HS-27A (cell line): Measurements from ENCODE around the gene GOLGA3.

Experiments
- DNase-seq: peaks from one replicate; pipeline ENCODE4 v3.0.0-alpha.2; 2012; ENCODE audit warnings: low read depth, missing footprints

GOLGA3 gene

DNA sequence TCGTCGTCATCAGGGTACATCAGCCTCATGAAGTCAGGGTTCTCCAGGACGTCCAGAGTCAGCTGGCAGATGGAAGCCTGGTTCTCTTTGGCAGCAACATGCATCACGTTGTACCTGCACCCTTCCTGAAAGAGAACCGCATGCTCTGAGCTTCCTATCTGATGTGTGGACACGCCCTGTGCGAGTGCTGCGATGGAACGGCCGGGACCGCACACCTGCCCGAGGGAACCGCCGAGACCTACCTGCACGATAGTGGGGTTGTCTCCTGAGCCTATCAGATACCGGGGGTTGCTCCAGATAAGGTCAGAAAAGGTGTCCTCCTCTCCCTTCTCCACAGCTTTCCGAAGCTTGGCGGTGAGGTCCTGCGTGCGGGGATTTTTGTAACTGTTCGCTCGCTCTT, 80.8 kb downstream of the GOLGA3 start:
- no peak for DNase-seq

GRCh38 chr12:132747395-132747794, 81.3 kb downstream of the GOLGA3 start:
- DNase-seq = no peak

DNA sequence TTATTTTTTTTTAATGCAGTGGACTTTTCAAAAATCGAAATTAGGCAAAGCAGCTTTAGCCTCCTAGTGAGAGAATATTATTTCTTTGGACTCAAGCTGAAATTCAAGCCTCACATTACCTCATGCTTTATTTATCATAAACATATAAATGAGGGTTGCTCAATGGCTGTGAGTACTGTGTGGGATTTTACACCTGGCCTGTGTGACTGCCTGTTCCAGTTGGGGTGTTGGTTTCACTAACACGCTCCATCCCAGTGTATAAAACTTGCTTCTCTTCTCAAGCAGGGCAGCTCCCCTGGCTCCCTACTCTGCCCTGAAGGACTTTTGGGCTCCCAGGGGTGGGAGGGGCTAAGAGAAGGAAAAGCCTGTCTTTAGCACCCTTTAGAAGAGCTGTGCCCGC, 82.1 kb downstream of the GOLGA3 start:
- DNase-seq = no peak

GRCh38 chr12:132743831-132744230, 84.8 kb downstream of the GOLGA3 start:
- DNase-seq = no peak

- no peak for DNase-seq
Measured at GRCh38 chr12:132741620-132742019, 87.0 kb downstream of the GOLGA3 start.

DNA sequence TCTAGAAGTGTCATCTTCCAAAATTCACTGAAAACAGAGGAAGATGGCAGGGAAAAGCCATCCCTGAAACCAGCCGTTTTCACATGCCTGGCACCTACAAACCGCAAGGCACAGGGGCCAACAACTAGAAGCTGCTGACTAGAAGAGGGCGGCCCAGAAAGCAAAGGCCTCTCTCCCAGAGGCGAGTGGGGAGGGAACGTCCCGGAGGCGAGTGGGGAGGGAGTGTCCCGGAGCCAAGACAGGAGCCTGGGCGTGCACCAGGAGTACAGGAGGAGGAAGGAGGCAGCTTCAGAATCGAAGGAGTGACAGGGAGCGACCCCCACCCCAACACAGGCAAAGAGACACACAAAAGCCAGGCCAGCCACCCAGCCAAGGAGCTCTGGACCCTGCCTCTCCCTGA, 88.0 kb downstream of the GOLGA3 start:
- no peak for DNase-seq

DNA sequence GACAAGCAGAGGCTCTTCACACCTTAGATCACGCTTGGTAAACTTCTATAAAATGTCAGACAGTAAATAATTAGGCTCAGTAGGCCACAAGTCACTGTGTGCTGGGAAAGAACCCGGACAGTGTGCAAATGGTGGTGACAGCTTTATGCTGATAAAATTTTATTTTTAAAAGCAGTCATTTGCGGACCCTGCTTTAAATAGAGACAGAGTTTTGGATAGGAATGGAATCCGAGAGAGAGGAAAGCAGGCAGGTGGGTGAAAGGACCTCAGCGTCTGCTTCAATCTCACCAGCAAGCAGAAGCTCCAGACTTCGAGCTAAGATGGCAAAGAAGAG, 88.4 kb downstream of the GOLGA3 start:
- no peak for DNase-seq

DNA sequence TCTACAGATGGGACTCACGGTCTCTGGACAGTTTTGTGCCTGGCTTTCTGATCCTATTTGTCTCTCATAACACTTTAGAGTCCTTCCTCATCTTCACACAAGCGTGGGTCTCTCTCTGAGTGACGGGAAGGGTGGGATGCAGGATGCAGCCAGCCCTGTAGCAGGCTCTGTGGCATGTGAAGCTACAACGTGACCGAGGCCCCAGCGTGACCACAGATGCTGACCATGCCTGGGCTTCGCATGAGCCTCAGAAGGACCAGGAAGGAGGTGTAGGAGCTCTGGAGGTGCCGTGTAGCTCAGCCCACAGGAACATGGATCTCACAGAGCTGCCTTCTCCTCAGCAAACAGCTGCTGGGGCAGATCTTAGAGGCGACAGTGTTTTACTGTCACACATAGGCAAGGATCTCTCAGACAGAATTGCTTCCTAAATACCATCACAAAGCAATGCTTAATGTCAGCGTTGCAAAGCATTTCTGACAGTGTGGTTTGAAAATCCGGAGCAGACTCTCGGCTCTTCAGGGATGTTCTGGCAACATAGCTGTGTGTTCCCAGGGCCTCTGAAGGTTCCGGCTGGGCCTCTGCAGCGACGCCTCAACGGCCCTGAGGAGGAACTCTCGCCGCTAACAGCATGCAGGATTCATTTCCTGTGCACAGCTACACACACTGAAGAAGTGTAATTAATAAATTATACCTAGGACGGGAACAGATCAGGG, 88.9 kb downstream of the GOLGA3 start:
- DNase-seq = no peak

GRCh38 chr12:132736913-132737312, 91.8 kb downstream of the GOLGA3 start:
- DNase-seq = no peak

- no peak for DNase-seq
Measured at GRCh38 chr12:132736378-132736777, 92.3 kb downstream of the GOLGA3 start.

GRCh38 chr12:132735496-132735895, 93.2 kb downstream of the GOLGA3 start:
- DNase-seq = no peak

DNA sequence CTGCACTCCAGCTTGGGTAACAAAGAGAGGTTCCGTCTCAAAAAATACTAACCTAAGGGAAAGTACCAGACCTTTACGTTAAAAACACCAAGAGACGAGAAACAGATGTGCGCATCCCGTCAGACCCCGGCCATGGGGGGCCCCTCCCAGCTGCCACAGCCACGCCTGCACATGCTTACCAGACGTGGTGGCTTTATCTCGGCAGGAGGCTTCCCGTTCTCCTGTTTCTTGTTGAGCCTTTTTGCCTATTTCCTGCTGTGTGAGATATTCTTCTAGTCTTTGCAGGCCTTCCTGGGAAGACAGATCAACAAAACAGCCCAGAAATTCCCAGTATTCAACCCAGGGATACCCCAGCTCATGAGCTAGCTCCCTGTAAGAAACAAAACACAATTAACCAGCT, 94.5 kb downstream of the GOLGA3 start:
- no peak for DNase-seq

DNA sequence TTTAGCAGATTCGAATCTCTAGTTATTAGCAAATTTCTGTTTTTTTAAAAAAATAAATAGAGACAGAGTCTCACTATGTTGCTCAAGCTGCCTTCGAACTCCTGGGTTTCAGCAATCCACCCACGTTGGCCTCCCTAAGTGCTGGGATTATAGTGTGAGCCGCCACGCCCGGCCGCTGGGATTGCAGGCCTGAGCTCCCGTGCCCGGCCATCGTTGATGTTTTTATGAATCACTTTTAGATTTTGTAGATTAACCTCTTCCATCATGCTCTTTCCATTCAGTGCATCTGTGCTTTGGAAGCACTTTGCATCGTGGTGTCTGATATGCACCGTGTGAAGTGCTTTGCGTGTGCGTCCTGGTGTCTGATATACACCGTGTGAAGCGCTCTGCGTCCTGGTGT, 97.1 kb downstream of the GOLGA3 start:
- DNase-seq = no peak

GRCh38 chr12:132730353-132730752, 98.3 kb downstream of the GOLGA3 start:
- DNase-seq = no peak

GRCh38 chr12:132729541-132730320, 98.9 kb downstream of the GOLGA3 start:
- no peak for DNase-seq

DNA sequence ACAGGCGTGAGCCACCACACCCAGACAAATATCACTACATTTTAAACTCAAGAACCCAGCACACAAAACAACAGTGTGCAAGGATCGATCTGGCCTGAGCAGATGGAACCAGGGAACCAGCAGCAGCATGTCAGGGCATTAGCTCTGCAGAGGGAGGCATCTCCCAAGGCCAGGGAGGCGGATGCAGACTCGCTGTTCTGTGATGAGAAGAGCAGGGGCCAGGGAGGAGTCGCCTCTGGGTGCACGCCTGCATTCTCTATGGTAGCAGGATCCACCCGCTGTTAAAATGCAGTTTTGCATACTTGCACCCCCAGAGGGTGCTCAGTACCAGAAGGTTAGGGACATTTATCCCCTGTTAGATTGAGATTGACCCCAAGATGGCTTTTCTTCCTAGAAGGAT, 100.2 kb downstream of the GOLGA3 start:
- DNase-seq = no peak

DNA sequence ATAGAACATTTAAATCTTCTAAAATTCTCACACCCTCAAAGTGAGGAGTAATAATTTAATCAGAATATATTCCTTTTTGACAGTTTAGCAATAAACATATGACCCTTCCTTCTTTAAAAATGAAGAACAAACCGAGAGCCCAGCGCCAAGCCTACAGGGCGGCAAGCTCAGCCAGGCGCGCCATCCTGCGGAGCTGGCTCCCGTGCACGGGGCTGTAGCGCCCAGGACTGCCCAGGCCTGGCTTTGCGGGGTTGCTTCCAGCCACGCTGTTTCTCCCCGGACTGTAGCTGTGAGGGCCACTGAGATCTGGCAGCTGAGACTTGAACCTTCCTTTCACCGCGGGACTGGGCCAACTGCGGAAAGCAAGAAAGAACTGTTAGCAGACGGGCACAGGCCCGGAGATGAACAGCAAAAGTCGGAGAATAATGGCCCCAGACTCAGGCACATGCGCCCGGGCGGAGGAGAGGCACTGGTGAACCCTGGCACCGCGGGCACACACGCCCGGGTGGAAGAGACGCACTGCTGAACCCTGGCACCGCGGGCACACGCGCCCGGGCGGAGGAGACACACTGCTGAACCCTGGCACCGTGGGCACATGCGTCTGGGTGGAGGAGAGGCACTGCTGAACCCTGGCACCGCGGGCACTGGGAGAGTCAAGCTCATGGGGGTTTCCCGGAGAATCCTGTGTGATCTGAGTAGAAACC, 101.4 kb downstream of the GOLGA3 start:
- DNase-seq = no peak

GRCh38 chr12:132726386-132726785, 102.3 kb downstream of the GOLGA3 start:
- no peak for DNase-seq

DNA sequence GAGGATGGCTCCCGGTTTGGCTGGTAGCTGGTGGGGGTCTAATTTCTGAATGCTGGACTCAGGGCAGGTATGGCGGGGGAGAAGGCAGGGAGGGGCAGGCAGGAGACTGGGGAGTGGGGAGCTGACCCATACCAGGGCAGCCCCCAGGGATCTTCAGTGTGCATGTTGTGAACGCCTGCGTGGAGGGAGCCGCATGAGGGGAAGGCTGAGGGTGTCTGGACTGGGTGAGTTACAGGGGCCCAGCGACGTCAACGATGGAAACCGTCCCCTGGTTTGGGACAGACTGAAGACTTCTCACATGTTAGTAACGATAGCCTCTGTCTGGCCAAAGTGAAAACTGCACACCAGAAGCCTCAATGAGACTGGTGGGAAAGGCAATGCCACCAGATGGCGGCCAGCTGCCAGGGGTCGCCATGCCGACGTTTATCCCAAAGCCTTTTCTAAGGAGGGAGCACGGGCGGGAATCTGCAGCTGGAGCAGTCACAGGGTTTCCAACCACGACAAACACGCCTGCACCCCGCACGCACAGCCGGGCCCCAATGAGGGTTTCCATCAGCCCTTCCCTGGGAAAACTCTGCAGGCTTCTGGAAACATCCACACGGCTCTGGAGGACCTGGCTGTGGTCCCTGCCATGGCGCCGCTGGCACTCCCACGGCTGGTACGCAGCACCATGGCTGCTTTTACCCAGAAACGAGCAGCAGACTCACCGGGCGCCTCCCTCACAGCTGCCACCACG, 104.0 kb downstream of the GOLGA3 start:
- DNase-seq = no peak

DNA sequence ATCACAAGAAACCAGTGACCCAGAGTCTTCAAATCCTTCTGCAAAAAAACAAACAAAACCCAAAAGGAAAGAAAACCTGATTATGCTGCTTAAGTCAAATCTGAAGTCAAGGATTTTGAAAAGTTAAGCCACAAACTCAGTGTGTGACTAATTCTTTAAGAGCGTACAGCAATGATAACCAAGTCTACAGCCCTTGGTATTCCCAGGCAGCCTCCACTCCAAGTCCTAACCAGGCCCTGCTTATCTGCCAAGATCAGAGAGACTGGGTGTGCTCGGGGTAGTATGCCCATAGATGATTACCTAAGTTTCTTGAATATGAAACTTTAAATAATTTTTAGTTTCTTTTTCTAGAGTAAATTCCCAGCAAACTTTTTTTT, 104.9 kb downstream of the GOLGA3 start:
- no peak for DNase-seq

GRCh38 chr12:132723015-132723763, 105.5 kb downstream of the GOLGA3 start:
- no peak for DNase-seq
